Ishikawa (cell line): Measurements from ENCODE around the gene PCBP3.

Source experiments
- CEBPB ChIP-seq: IDR thresholded peaks from 2 replicates; pipeline ENCODE4 v1.6.1; 2012
- CREB1 ChIP-seq: IDR thresholded peaks from 2 replicates; pipeline ENCODE4 v1.6.1; 2012; ENCODE audit warnings: low read depth
- EGR1 ChIP-seq: IDR thresholded peaks from 2 replicates; pipeline ENCODE4 v1.6.1; 2012
- EP300 ChIP-seq: IDR thresholded peaks from 2 replicates; pipeline ENCODE4 v1.6.1; 2012; ENCODE audit warnings: borderline replicate concordance
- FOXM1 ChIP-seq: IDR thresholded peaks from 2 replicates; pipeline ENCODE4 v1.6.1; 2012; ENCODE audit warnings: low read depth, borderline replicate concordance
- MAX ChIP-seq: IDR thresholded peaks from 2 replicates; pipeline ENCODE4 v1.6.1; 2012
- NFIC ChIP-seq: IDR thresholded peaks from 2 replicates; pipeline ENCODE4 v1.6.1; 2012
- RAD21 ChIP-seq: IDR thresholded peaks from 2 replicates; pipeline ENCODE4 v1.6.1; 2012; ENCODE audit warnings: low read depth
- REST ChIP-seq: IDR thresholded peaks from 2 replicates; pipeline ENCODE4 v1.6.1; 2012; ENCODE audit warnings: low read depth, mild to moderate bottlenecking
- TAF1 ChIP-seq: IDR thresholded peaks from 2 replicates; pipeline ENCODE4 v1.6.1; 2012; ENCODE audit warnings: low read depth, mild to moderate bottlenecking
- TCF12 ChIP-seq: IDR thresholded peaks from 2 replicates; pipeline ENCODE4 v1.6.1; 2012; ENCODE audit warnings: low read depth
- TEAD4 ChIP-seq: IDR thresholded peaks from 2 replicates; pipeline ENCODE4 v1.6.1; 2012
- USF1 ChIP-seq: IDR thresholded peaks from 2 replicates; pipeline ENCODE4 v1.6.1; 2012
- YY1 ChIP-seq: IDR thresholded peaks from 2 replicates; pipeline ENCODE4 v1.6.1; 2012; ENCODE audit warnings: low read depth
- ZBTB7A ChIP-seq: IDR thresholded peaks from 2 replicates; pipeline ENCODE4 v1.6.1; 2012; ENCODE audit warnings: low read depth

PCBP3 gene

GRCh38 chr21:45769294-45769693 lies 125.8 kb downstream of the PCBP3 start:
- TF ChIP-seq TCF12 (no peak), TAF1 (no peak), ZBTB7A (no peak), TEAD4 (no peak), NFIC (no peak), USF1 (no peak), EP300 (no peak), FOXM1 (no peak), RAD21 (no peak), EGR1 (no peak), CREB1 (no peak), MAX (no peak)

- TF ChIP-seq RAD21 (no peak), MAX (no peak)
Measured at GRCh38 chr21:45769896-45770295, 126.4 kb downstream of the PCBP3 start.

GRCh38 chr21:45772180-45772579 lies 128.7 kb downstream of the PCBP3 start:
- TF ChIP-seq NFIC (no peak), CEBPB (no peak)

- TF ChIP-seq EP300 (no peak), TCF12 (no peak), REST (no peak), FOXM1 (no peak), RAD21 (no peak), EGR1 (no peak), TEAD4 (no peak), CREB1 (no peak), CEBPB (no peak), TAF1 (no peak), NFIC (no peak), YY1 (no peak)
Measured at GRCh38 chr21:45774291-45774690, 130.8 kb downstream of the PCBP3 start.

- TF ChIP-seq TCF12, result no peak
- no peak for TF ChIP-seq EGR1
- TF ChIP-seq YY1, result no peak
Measured at GRCh38 chr21:45776971-45777370, 133.4 kb downstream of the PCBP3 start.

GRCh38 chr21:45778686-45779085 lies 135.2 kb downstream of the PCBP3 start:
- TF ChIP-seq YY1 (no peak), TEAD4 (no peak), NFIC (no peak), CREB1 (no peak), EGR1 (no peak), CEBPB (no peak), TAF1 (no peak), MAX (no peak), RAD21 (no peak), TCF12 (no peak), FOXM1 (no peak), USF1 (no peak), ZBTB7A (no peak), REST (no peak)

GRCh38 chr21:45779226-45779625 lies 135.7 kb downstream of the PCBP3 start:
- no peak for TF ChIP-seq USF1
- no peak for TF ChIP-seq YY1
- no peak for TF ChIP-seq TCF12
- no peak for TF ChIP-seq EGR1
- TF ChIP-seq EP300, result no peak
- no peak for TF ChIP-seq MAX
- TF ChIP-seq NFIC, result no peak
- TF ChIP-seq FOXM1, result no peak
- TF ChIP-seq CREB1, result no peak
- no peak for TF ChIP-seq CEBPB
- no peak for TF ChIP-seq TAF1
- no peak for TF ChIP-seq RAD21
- no peak for TF ChIP-seq ZBTB7A
- TF ChIP-seq TEAD4, result no peak
- TF ChIP-seq REST, result no peak
